GM19328 (cell line): ENCODE results near the gene ZNF415.
A peak's percentile ranks its signal among the peaks of the same experiment; 100 is the strongest.
"Not testable (repeated sequence)": the region's sequence is repeated elsewhere in the genome, so short reads cannot be mapped to it uniquely, and the experiment has no call there.

ENCODE experiments used
- ATAC-seq: cut with Tn5 transposase; IDR thresholded peaks from one replicate; pipeline ENCODE4 v1.9.1; 2021; ENCODE audit warnings: mild to moderate bottlenecking, moderate library complexity; ENCODE audit not compliant: unreplicated experiment

ZNF415 gene

DNA sequence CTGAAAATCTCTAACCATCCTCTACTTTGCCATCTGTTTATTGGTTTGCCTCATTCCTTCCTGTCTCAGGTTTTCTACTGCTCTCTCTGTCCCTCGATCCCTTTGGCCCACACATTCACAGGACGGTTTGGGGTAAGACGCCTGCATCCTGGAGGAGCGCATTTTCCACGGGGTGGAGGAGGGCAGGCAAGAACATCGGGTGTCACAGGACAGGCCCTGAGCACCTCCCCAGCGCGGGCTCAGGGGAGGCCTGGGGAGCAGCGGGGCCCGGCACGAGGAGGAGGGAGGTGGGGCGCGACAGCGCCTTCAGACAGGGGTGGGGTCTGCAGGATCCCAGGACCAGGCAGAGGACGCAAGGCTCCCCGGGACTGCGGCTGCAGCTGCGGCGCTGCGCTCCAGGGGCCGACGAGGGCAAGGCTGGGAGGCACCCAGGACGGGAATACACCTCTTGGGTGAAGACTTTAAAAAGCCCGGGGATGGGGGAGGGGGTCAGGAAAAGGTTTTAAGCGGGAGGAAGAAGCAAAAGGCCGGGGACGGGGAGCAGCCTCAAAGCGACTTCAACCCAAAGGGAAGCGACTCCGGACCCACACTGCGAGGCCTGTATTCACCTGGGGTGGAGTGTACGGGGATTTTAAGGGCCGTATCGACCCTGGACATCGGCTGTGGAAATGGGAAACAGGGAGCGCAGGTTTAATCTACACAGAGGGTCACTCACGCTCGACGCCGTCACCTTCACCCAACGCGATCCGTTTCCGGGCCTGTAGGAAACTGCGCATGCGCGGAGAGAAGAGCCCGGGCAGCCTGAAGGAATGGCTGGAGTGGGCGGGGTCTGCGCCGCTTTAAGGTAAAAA is at the start of gene ZNF415:
Gene ZNF415 (minus strand): TSS at position 770 of the 851 bp plus-strand sequence. CDS start 10,234 bp downstream, outside the sequence.
- no peak for ATAC-seq

DNA sequence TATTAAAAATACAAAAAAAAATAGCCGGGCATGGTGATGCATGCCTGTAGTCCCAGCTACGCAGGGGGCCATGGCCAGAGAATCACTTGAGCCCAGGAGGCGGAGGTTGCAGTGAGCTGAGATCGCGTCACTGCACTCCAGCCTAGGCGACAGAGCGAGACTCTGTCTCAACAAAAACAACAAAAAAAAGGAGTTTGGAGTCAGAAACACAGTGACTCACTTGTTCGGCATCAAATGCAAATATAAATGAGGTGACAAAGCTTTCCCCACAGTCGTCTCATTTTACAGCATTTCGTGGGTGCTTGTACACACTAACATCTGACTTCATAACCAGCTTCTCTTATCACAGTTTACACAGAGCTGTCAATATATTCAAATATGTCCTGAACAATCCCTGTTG is 49.5 kb upstream of the ZNF415 start:
- ATAC-seq = no peak

DNA sequence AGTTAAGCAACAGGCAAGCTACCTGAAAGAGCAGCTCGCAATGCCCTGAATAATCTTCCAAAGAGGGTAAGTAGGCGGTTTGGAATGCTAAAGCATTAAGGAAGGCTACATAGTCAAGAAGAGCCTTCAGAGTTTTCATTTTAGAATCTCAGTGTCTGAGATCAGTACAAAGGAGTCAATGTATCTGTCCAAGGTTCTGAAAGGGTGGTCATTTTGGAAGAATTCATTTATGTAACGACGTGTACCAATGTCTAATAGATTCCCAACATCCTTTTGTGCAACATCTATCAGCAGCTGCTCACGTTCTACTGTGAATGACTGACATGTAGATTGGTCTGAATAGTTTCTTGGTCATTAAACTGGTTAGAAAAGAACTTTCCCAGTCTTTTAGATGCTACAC is 45.3 kb upstream of the ZNF415 start:
- ATAC-seq = no peak

DNA sequence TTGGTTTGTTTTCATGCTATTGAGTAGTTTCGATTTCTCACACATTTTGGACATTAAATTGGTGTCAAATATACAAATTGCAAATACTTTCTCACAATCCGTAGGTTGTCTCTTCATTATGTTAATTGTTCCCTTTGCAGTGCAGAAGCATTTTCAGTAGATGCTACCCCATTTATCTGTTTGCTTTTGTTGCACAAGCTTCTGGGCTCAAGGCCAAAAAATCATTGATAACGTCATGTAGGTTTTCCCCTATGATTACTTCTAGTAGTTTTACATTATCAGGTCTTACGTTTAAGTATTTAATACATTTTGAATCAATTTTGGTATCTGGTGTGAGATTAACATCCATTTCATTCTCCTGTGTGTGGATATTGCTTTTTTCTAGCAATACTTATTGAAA is 40.2 kb upstream of the ZNF415 start:
- ATAC-seq = no peak

DNA sequence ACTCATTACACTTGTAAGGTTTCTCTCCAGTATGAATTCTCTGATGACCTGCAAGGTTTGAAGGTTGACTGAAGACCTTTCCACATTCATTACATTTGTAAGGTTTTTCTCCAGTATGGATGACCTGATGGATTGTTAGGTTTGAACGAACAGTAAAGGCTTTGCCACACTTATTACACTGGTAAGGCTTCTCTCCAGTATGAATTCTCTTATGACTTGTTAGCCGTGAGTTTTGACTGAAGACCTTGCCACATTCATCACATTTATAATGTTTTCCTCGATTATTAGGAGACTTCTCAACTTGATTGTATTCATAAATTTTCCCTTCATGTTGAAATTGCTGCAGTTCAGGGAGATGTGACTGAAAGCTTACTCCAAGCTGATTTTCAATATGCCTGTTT is 33.0 kb upstream of the ZNF415 start:
- ATAC-seq = no peak

DNA sequence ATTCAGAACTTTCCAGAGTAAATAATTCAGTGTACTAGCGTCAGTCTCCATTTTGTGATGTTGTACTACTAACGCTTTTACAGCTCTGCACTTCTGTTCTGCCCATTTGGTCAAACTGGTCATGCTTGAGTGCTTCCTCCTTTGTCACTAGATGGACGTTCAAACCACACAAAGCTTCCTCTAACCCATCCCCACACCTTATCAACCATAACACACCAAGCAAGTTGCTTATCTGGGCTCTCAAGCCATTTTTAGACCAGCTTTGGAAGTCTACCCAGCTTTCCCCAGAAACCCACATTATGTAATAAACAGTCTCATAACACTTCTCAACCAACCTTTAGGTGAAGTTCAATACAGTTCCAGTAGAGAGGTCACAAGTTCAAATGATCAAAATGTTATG is 28.4 kb upstream of the ZNF415 start:
- ATAC-seq = no peak

DNA sequence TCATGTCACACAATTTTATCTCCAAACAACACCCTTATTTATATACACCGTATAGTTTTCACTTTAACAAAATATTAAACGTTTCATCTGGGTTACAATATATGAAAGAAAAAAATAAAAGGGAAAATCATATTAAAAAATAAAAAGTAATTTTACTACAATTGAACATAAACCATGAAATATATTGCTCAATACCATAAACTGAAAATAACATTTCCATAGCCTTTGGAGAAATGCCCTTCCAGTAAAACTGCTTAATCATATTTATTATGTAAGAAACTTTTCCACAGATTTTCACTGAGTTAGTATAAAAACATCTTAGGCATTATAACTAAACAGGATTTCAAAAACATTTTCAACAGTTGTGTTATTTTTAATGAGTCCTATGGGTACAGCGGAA is 27.6 kb upstream of the ZNF415 start:
- no peak for ATAC-seq

DNA sequence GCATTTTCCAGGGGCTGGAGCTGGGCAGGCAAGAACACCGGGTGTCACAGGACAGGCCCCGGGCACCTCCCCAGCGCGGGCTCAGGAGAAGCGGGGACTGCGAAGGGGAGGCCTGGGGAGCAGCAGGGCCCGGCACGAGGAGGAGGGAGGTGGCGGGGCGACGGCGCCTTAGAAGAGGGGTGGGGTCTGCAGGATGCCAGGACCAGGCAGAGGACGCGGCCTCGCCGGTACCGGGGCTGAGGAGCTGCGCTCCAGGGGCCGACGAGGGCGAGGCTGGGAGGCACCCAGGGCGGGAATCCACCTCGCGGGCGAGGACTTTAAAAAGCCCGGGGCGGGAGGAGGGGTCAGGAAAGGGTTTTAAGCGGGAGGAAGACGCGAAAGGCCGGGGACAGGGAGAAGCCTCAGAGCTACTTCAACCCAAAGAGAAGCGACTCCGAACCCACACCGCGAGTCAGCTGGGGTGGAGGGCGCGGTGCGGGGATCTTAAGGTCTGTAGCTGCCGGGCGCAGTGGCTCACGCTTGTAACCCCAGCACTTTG is 25.5 kb upstream of the ZNF415 start:
- ATAC-seq = no peak

DNA sequence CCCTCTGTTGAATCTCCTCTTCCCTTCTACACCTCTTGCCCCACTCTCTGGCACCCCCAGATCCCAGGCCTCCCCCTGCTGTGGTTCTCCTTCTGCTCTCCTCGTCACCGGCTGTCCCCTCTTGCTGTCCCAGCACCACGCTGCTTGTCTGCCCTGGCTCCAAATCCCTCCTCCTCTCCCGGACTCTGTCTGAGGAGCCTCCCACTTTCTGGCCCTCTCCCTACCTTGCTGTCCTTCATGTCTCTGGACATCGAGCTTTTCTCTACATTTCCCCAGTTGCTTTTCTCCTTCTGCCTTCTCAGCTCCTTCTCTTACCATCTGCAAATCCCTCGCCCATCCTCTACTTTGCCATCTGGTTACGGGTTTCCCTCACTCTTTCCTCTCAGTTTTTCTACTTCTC is 24.9 kb upstream of the ZNF415 start:
- no peak for ATAC-seq

DNA sequence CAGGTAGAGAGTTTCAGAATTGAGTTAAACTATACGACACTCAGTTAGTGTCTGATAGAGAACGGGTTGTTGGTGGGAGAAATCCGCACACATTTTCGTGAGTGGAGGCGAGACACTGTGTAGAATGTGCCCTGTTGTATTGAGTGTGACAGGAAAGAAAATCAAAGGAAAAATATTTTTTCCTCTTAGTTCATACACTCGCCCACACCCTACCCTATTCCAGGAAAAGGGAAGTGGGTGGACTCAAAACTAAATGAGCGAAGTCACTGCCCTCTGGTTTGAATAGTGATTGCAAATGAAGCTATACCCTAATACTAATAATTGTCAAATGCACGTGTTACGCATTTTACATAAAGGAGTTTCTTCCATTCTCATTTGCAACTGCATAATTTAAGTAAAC is 24.1 kb upstream of the ZNF415 start:
- ATAC-seq = no peak

DNA sequence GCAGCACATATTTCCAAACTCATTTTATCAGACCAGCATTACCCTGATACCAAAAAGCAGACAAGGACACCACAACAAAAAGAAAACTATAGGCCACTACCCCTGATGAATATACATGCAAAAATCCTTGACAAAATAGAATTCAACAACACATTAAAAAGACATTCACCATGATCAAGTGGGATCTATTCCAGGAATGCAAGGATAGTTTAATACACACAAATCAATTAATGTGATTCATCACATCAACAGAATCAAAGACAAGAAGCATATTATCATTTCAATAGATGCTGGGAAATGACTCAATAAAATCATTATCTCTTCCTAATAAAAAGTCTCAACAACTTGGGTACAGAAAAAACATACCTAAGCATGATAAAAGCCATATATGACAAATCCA is 14.9 kb upstream of the ZNF415 start:
- ATAC-seq = no peak

DNA sequence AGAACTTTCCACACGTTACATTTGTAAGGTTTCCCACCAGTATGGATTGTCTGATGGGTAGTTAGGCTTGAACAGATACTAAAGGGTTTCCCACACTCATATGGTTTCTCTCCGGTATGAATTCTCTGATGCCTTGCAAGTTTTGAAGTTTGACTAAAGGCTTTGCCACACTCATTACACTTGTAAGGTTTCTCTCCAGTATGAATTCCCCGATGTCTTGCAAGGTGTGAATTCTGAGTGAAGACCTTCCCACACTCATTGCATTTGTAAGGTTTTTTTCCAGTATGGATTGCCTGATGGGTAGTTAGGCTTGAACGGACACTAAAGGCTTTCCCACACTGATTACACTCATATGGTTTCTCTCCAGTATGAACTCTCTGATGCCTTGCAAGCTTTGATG is 7.6 kb upstream of the ZNF415 start:
- no peak for ATAC-seq

DNA sequence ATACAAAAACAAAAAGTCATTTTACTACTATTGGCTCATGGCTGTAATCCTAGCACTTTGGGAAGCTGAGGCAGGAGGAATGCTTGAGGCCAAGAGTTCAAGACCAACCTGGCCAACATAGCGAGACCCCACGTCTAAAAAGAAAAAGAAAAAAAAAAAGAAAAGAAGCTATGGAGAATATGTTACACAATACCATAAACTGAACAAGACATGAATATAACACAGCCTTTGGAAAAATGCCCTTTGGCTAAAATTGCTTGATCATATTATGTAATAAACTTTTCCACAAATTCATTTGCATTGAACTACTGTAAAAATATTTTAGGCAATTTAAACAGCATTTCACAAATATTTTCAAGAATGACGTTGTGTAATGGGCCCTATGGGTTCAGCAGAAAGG is 3.7 kb upstream of the ZNF415 start:
- ATAC-seq = no peak

DNA sequence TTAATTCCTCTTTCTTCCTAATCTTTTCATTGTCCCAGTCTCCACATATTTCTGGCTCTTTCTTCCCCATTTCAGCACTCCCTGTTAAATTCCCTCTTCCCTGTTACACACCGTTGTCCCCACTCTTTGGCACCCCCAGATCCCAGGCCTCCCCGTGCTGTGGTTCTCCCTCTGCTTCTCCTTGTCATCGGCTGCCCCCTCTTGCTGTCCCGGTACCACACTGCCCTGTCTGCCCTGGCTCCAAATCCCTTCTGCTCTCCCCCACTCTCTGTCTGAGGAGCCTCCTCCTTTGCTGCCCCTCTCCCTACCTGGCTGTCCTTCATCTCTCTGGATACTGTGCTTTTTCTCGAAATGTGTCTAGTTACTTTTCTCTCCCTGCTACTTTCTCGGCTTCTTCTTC is 983 bp downstream of the ZNF415 start:
- no peak for ATAC-seq

DNA sequence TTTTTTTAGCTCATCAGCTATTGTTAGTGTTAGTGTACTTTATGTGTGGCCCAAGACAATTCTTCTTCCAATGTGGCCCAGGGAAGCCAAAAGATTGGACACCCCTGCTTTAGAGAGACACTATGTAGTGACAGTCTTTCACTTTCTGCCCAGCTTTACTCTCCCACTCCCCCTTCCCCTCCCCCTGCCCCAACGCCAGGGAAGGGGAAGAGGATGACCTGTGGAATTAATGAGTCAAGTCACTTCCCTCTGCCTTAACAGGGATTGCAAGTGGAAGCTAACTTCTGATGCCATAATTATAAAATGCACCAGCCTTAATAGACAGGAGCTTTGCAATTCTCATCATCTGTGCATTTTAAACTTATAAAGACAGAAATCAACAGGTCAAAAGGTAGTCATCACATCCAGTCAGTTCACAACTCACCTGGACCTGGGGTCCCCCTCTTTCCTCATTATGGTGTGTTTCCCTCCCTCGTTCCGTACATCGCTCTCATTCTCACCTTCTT is 1.6 kb downstream of the ZNF415 start:
- ATAC-seq = no peak

DNA sequence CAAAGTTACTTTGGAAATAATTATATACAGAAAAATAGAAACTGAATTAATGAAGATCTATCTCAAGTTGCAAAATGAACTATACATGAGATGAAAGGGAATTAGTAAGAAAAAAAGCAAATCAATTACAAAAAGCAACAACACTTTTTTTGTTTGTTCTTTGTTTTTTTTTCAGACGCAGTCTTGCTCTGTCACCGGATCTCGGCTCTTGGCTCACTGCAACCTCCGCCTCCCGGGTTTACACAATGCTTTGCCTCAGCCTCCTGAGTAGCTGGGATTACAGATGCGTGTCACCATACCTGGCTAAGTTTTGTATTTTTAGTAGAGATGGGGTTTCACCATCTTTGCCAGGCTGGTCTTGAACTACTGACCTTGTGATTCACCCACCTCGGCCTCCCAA is 2.2 kb downstream of the ZNF415 start:
- no peak for ATAC-seq

DNA sequence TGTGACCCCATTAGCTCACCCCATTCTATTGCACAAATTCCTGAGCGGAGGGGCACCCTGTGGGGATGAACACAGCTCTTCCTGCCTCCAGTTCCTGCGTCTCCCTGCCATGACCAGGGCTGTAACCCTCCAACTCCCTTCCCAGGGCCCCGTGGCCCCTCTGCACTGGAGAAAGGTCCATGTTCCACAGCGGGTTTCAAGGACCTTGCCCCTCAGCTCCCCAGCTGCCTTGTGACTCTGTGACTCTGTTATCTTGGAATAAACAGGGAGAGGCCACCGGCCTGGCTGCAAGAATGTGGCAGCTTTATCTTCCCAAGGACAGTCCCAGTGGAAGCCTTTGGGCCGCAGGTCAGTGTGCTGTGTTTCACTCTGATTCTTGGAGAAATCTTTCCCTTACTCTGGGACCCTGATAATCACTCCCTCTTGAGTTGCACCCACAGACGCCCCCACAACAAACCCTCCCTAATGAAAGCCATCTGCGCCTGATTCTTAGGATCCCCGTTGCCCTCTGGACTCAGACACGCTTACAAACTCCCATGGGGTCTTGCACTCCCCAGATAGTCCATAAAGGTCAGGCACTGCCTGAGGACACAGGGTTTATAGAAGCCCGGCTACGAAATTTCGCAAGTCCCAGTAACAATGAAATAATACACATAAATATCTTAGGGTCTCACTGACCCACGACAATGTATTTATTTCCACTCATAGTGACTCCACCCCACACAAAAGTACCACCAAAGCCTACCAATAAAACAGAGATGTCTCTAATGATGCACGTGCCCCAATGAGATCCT is 5.8 kb downstream of the ZNF415 start:
- not testable (repeated sequence) for ATAC-seq

DNA sequence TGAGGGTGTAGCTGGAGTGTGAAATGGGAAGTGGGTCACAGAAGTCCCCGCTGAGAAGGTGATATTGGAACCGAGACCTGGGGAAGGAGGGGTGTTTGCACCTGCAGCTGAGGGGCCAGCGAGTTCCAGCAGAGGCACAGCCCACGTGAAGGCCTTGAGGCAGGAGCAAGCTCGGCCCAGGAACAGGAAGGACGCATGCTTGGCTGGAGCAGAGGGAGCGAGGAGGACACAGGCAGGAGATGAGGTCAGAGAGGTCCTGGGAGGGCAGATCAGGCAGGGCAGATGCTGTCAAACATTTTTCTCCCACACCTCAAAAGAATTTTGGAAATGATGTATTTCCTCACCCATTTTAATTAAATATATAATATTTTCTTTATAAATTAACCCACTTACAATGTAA is 9.3 kb downstream of the ZNF415 start:
- ATAC-seq = no peak

DNA sequence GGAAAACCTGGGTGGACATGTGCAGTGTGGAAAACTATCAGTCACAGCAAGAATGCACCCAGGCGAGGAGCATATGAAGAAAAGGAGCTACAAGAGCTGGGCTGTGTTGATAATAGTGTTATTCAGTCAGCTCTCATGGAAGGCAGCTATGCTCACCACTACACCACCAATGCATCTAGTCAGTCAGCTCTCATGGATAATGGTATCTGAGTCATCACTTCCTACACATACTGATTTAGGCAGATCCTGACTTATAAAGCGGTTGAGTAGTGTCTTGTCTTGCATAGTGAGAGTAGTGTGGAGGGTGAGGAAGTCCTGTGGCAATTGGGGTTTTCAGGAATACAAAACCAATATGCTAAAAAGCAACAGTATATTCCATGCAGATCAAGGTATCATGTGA is 20.4 kb downstream of the ZNF415 start:
- no peak for ATAC-seq

DNA sequence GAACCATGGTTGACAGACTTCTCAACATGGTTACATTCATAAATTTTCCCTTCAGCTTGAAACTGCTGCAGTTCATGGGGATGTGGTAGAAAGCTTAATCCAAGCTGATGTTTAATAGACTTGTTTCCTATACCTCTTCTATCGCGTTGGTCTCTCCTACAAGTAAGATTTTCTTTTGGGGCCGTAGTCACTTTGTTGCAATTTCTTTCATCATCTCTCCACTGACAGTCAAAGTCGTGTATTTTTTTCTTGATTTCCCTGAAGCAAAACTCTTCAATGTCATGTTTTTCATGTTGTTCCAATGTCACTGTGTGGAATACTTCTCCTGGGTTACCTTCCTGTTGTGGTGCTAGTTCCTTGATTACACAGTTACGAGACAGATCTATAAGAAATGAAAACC is 23.2 kb downstream of the ZNF415 start:
- ATAC-seq = no peak

DNA sequence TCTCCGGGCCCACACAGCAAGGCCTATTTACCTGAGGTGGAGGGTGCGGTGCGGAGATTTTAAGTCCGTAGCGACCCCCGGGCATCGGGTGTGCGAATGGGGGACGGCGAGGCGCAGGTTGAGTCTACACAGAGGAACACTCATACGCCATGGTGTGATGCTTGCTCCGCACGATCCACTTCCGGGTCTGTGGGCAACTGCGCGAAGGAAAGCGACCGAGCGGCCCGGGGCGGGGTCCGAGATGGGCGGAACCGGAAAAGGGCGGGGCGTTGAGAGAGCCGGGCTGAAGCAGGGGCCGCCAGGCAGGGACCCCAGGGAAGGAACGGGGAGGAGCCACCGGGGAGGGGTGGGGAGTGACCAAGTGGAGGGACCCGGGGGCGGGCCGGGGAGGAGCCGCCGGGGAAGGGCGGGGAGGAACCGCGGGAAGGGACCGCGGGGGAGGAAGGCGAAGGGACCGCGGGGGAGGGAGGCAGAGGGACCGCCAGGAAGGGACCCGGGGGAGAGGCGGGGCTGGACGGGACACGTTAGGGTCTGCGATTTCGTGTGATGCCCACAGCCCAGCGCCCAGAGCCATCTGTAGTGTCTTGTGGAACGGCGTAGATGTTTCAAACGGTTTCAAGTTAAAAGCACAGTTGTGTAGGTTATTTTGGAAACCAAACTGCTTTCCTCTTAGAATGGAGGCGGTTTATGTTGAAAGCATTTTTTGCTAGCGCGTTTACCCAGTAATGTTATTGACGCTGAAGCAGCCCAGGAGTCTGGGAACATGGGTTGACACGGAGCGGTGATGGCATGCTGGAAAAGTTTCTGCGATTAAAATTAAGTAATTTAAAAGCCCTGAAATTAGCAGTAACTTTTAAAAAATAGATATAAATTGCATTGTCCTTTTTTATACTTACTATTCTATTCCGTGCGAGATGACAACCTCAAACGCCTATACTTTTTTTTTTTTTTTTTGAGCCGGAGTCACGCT is 29.2 kb downstream of the ZNF415 start, which contains the start of gene ZNF160:
Gene ZNF160 (minus strand): TSS at position 189 of the 970 bp plus-strand sequence. CDS start 17,146 bp downstream, outside the sequence.
- ATAC-seq = peak; percentile 96
